HL-60 (cell line): ENCODE measurements around the gene ADNP.

Experiments used
- TF ChIP-seq, protein P1 (sequence below): IDR thresholded peaks from one replicate; pipeline ENCODE4 v1.5.1; 2011; ENCODE audit warnings: low read length, control low read depth, inconsistent platforms; ENCODE audit not compliant: insufficient read depth
- TF ChIP-seq, protein P2 (sequence below): IDR thresholded peaks from 2 replicates; pipeline ENCODE4 v1.6.1; 2012; ENCODE audit warnings: low read depth; ENCODE audit not compliant: insufficient replicate concordance

DNA sequence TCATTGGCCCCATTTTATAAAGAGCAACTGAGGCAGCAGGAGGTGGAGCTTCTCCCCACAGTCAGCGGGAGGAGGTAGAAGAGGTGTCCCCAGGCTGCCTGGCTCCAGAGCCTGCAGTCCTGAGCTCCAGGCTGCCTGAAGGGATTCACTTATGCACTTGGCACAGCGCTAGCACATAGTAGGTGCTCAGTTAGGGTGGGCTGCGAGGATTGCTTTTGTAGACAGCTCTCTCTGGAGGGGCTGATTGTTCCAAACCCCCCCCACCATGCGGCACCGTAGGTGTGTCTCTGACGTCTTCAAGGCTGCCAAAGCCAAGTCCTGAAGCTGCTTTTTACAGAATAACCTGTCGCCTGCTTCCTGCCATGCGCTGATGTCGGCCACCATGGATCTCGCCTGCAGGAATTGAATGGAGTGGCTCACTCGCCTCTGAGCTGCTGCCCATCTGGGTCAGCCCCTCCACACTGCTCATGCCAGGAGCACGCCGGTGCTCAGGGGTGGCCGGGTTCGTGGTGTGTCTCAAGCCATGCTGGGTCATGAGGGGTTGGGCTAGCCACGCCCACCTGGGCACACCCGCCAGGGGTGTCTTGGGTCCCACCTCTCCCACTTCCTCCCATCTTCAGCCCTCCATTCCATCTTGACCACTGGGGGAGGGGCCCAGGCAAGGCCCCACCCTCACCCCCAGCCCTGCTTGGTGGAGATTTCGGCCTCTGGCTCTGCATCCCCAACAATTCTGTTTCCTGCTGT, 76.6 kb downstream of the ADNP start:
- TF ChIP-seq, protein P1, sequence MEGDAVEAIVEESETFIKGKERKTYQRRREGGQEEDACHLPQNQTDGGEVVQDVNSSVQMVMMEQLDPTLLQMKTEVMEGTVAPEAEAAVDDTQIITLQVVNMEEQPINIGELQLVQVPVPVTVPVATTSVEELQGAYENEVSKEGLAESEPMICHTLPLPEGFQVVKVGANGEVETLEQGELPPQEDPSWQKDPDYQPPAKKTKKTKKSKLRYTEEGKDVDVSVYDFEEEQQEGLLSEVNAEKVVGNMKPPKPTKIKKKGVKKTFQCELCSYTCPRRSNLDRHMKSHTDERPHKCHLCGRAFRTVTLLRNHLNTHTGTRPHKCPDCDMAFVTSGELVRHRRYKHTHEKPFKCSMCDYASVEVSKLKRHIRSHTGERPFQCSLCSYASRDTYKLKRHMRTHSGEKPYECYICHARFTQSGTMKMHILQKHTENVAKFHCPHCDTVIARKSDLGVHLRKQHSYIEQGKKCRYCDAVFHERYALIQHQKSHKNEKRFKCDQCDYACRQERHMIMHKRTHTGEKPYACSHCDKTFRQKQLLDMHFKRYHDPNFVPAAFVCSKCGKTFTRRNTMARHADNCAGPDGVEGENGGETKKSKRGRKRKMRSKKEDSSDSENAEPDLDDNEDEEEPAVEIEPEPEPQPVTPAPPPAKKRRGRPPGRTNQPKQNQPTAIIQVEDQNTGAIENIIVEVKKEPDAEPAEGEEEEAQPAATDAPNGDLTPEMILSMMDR: no peak
- TF ChIP-seq, protein P2, sequence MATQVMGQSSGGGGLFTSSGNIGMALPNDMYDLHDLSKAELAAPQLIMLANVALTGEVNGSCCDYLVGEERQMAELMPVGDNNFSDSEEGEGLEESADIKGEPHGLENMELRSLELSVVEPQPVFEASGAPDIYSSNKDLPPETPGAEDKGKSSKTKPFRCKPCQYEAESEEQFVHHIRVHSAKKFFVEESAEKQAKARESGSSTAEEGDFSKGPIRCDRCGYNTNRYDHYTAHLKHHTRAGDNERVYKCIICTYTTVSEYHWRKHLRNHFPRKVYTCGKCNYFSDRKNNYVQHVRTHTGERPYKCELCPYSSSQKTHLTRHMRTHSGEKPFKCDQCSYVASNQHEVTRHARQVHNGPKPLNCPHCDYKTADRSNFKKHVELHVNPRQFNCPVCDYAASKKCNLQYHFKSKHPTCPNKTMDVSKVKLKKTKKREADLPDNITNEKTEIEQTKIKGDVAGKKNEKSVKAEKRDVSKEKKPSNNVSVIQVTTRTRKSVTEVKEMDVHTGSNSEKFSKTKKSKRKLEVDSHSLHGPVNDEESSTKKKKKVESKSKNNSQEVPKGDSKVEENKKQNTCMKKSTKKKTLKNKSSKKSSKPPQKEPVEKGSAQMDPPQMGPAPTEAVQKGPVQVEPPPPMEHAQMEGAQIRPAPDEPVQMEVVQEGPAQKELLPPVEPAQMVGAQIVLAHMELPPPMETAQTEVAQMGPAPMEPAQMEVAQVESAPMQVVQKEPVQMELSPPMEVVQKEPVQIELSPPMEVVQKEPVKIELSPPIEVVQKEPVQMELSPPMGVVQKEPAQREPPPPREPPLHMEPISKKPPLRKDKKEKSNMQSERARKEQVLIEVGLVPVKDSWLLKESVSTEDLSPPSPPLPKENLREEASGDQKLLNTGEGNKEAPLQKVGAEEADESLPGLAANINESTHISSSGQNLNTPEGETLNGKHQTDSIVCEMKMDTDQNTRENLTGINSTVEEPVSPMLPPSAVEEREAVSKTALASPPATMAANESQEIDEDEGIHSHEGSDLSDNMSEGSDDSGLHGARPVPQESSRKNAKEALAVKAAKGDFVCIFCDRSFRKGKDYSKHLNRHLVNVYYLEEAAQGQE: no peak
